ENCODE results near the gene ABCA8.
"Not testable (repeated sequence)": the region's sequence is repeated elsewhere in the genome, so short reads cannot be mapped to it uniquely, and the experiment has no call there.

ABCA8 gene

GRCh38 chr17:68950725-68951124 lies 4.5 kb downstream of the ABCA8 start:
- DNase-seq (ENCODE audit: low read depth) = no peak
- TF ChIP-seq CTCF (conservative IDR thresholded peaks at IDR 0.05; ENCODE audit: low read depth, low read length) = no peak
- H3K4me3 ChIP-seq (ENCODE audit: low read length) = no peak overlapping the region

GRCh38 chr17:68947868-68948267 lies 7.3 kb downstream of the ABCA8 start:
- DNase-seq (ENCODE audit: low read depth) = not testable (repeated sequence)

GRCh38 chr17:68944435-68945035 lies 10.7 kb downstream of the ABCA8 start:
- H3K4me3 ChIP-seq (ENCODE audit: low read length) = no peak overlapping the region
- no peak for TF ChIP-seq CTCF (conservative IDR thresholded peaks at IDR 0.05; ENCODE audit: low read depth, low read length)
- DNase-seq (ENCODE audit: low read depth) = no peak

More at GRCh38 chr17:68947868-68948267, 7.3 kb downstream of the ABCA8 start:
- not testable (repeated sequence) for H3K4me3 ChIP-seq (ENCODE audit: low read length)

- H3K4me3 ChIP-seq (ENCODE audit: low read length); DNase-seq (ENCODE audit: low read depth): not testable (repeated sequence)
Observed at GRCh38 chr17:68943812-68944182, 11.4 kb downstream of the ABCA8 start.

GRCh38 chr17:68943123-68943811 lies 11.9 kb downstream of the ABCA8 start:
- no peak for TF ChIP-seq CTCF (conservative IDR thresholded peaks at IDR 0.05; ENCODE audit: low read depth, low read length)
- no peak overlapping the region for H3K4me3 ChIP-seq (ENCODE audit: low read length)
- no peak for DNase-seq (ENCODE audit: low read depth)

- TF ChIP-seq CTCF (conservative IDR thresholded peaks at IDR 0.05; ENCODE audit: low read depth, low read length) = no peak
- H3K4me3 ChIP-seq (ENCODE audit: low read length) = no peak overlapping the region
- DNase-seq (ENCODE audit: low read depth) = no peak
Observed at GRCh38 chr17:68942389-68942788, 12.8 kb downstream of the ABCA8 start.

- TF ChIP-seq CTCF (conservative IDR thresholded peaks at IDR 0.05; ENCODE audit: low read depth, low read length) = no peak
- DNase-seq (ENCODE audit: low read depth) = no peak
- H3K4me3 ChIP-seq (ENCODE audit: low read length) = no peak overlapping the region
Observed at GRCh38 chr17:68941761-68942160, 13.4 kb downstream of the ABCA8 start.

GRCh38 chr17:68939195-68939594 lies 16.0 kb downstream of the ABCA8 start:
- no peak for TF ChIP-seq CTCF (conservative IDR thresholded peaks at IDR 0.05; ENCODE audit: low read depth, low read length)
- DNase-seq (ENCODE audit: low read depth) = no peak
- no peak overlapping the region for H3K4me3 ChIP-seq (ENCODE audit: low read length)
